H1 (cell line): ENCODE measurements around the gene PTGIR. TPM values are rescaled to one million over a fixed set of nuclear protein-coding genes. Genes with fewer than 3 reads are reported as not detected.

ENCODE experiments used
- CTCF ChIA-PET: fragments of 300-600 bp; sonication (Branson Sonifier 250); formaldehyde crosslinking; loops from one replicate; lab custom pipeline; 2021; ENCODE audit not compliant: partially characterized antibody; lab: Charles Lee
- POLR2A ChIA-PET: fragments of 300-600 bp; sonication (Branson Sonifier 250); formaldehyde crosslinking; loops from one replicate; lab custom pipeline; 2021; ENCODE audit warnings: inconsistent platforms; ENCODE audit not compliant: partially characterized antibody; lab: Charles Lee
- DNase-seq, 2 experiments: peaks; one replicate each; pipeline versions ENCODE4 v3.0.0 to v3.0.0-alpha.2; 2010 to 2022; ENCODE audit warnings: low spot score in 2 of 2, low read depth in 1 of 2, mixed read lengths in 1 of 2
- FAIRE-seq: peaks from 2 replicates; lab custom pipeline; 2011; peaks lifted over from hg19 to GRCh38; lab: Jason Lieb, UNC
- H2AFZ ChIP-seq: 2 replicates; pipeline ENCODE4 v1.8.1; 2012; ENCODE audit warnings: low read length, inconsistent platforms
- H2AK5ac ChIP-seq: 2 replicates; pipeline ENCODE4 v1.6.1; 2013; ENCODE audit warnings: low read depth, low read length
- H2BK120ac ChIP-seq: replicated peaks from 2 replicates; pipeline ENCODE3; 2013; ENCODE audit warnings: low read depth, low read length, inconsistent platforms
- H2BK12ac ChIP-seq: 2 replicates; pipeline ENCODE4 v1.6.1; 2013; ENCODE audit warnings: low read depth, low read length
- H2BK15ac ChIP-seq: 2 replicates; pipeline ENCODE4 v1.6.1; 2013; ENCODE audit warnings: low read length
- H2BK20ac ChIP-seq: 2 replicates; pipeline ENCODE4 v1.6.1; 2013; ENCODE audit warnings: low read length
- H2BK5ac ChIP-seq: 2 replicates; pipeline ENCODE4 v1.6.1; 2013; ENCODE audit warnings: low read depth, low read length
- H3K14ac ChIP-seq: 2 replicates; pipeline ENCODE4 v1.6.1; 2013; ENCODE audit warnings: inconsistent platforms; ENCODE audit not compliant: insufficient read length
- H3K18ac ChIP-seq: 2 replicates; pipeline ENCODE4 v1.6.1; 2013; ENCODE audit warnings: low read length; ENCODE audit errors: extremely low read depth
- H3K23ac ChIP-seq: 2 replicates; pipeline ENCODE4 v1.6.1; 2013; ENCODE audit warnings: inconsistent platforms; ENCODE audit not compliant: insufficient read length
- H3K23me2 ChIP-seq: 2 replicates; pipeline ENCODE4 v1.6.1; 2013; ENCODE audit warnings: low read depth, low read length
- H3K27ac ChIP-seq: 2 replicates; pipeline ENCODE4 v1.6.1; 2011; ENCODE audit warnings: low read depth, low read length, inconsistent platforms
- H3K27me3 ChIP-seq, 4 experiments: replicated peaks in 1 of 4; 1 replicate in 1 of 4; 2 replicates in 3 of 4; pipeline versions ENCODE4 v1.6.1 to v1.8.1; 2011 to 2013; ENCODE audit warnings: low read length in 3 of 4, mild to moderate bottlenecking in 3 of 4, inconsistent platforms in 2 of 4, mixed read lengths in 2 of 4, moderate library complexity in 1 of 4; ENCODE audit not compliant: control insufficient read depth in 3 of 4, insufficient read depth in 3 of 4; ENCODE audit errors: extremely low read depth in 1 of 4
- H3K36me3 ChIP-seq, 4 experiments: 2 replicates each; pipeline versions ENCODE4 v1.6.1 to v1.8.1; 2011 to 2013; ENCODE audit warnings: mild to moderate bottlenecking in 4 of 4, low read length in 3 of 4, moderate library complexity in 2 of 4, control low read depth in 1 of 4, inconsistent platforms in 1 of 4; ENCODE audit not compliant: insufficient read depth in 4 of 4, control insufficient read depth in 2 of 4
- H3K4ac ChIP-seq: replicated peaks from 2 replicates; pipeline ENCODE3; 2013; ENCODE audit warnings: low read length, low read depth, mixed read lengths, inconsistent platforms; ENCODE audit not compliant: insufficient read length
- H3K4me1 ChIP-seq, 4 experiments: replicated peaks in 1 of 4; 1 replicate in 1 of 4; 2 replicates in 3 of 4; pipeline versions ENCODE4 v1.6.1 to v1.8.1; 2011 to 2013; ENCODE audit warnings: low read length in 3 of 4, inconsistent platforms in 2 of 4, mixed read lengths in 1 of 4; ENCODE audit not compliant: insufficient read depth in 4 of 4, control insufficient read depth in 3 of 4
- H3K4me2 ChIP-seq, 2 experiments: 2 replicates each; pipeline versions ENCODE4 v1.6.1 to v1.8.1; 2011 to 2013; ENCODE audit warnings: low read depth in 2 of 2, low read length in 2 of 2, control low read depth in 1 of 2, inconsistent platforms in 1 of 2, mild to moderate bottlenecking in 1 of 2; ENCODE audit not compliant: insufficient read depth in 1 of 2
- H3K4me3 ChIP-seq, 4 experiments: fragments of 200-600, 300-600 bp in 1 of 4; sonication (generic), shearing (Covaris generic), sonication (Bioruptor Twin) in 1 of 4; 2 replicates each; pipeline versions ENCODE4 v1.5.1 to v1.8.1; 2011 to 2016; ENCODE audit warnings: low read length in 4 of 4, low read depth in 3 of 4, control low read depth in 2 of 4, inconsistent platforms in 2 of 4, mild to moderate bottlenecking in 2 of 4, mixed read lengths in 1 of 4, moderate library complexity in 1 of 4; ENCODE audit not compliant: insufficient read depth in 2 of 4; ENCODE audit errors: extremely low read depth in 1 of 4
- H3K56ac ChIP-seq: replicated peaks from 2 replicates; pipeline ENCODE3; 2013; ENCODE audit warnings: low read depth, mild to moderate bottlenecking, mixed read lengths, low read length, inconsistent platforms; ENCODE audit not compliant: insufficient read length
- H3K79me1 ChIP-seq: 2 replicates; pipeline ENCODE4 v1.6.1; 2013; ENCODE audit warnings: low read depth, low read length, control low read depth
- H3K79me2 ChIP-seq, 2 experiments: 2 replicates each; pipeline versions ENCODE4 v1.6.1 to v1.8.1; 2012 to 2013; ENCODE audit warnings: low read length in 2 of 2, mild to moderate bottlenecking in 2 of 2, inconsistent platforms in 1 of 2; ENCODE audit not compliant: insufficient read depth in 2 of 2, control insufficient read depth in 1 of 2
- H3K9ac ChIP-seq, 4 experiments: replicated peaks in 1 of 4; 1 replicate in 1 of 4; 2 replicates in 3 of 4; pipeline versions ENCODE4 v1.6.1 to v1.8.1; 2011 to 2013; ENCODE audit warnings: low read depth in 3 of 4, low read length in 3 of 4, control low read depth in 2 of 4, mild to moderate bottlenecking in 2 of 4, moderate library complexity in 2 of 4, inconsistent platforms in 1 of 4; ENCODE audit errors: extremely low read depth in 1 of 4
- H3K9me3 ChIP-seq, 2 experiments: 2 replicates each; pipeline versions ENCODE4 v1.6.1 to v1.8.1; 2012 to 2013; ENCODE audit warnings: mild to moderate bottlenecking in 2 of 2, moderate library complexity in 2 of 2, control low read depth in 1 of 2, inconsistent platforms in 1 of 2, low read depth in 1 of 2, low read length in 1 of 2, mixed read lengths in 1 of 2; ENCODE audit not compliant: insufficient read depth in 2 of 2
- H4K20me1 ChIP-seq, 2 experiments: replicated peaks in 1 of 2; 2 replicates each; pipeline versions ENCODE3 to v1.8.1; 2011 to 2013; ENCODE audit warnings: inconsistent platforms in 2 of 2, low read length in 2 of 2, mild to moderate bottlenecking in 1 of 2; ENCODE audit not compliant: insufficient read depth in 2 of 2, control insufficient read depth in 1 of 2
- H4K5ac ChIP-seq: 2 replicates; pipeline ENCODE4 v1.6.1; 2013; ENCODE audit warnings: low read length, low read depth, mixed read lengths, inconsistent platforms; ENCODE audit not compliant: insufficient read length
- H4K8ac ChIP-seq: 2 replicates; pipeline ENCODE4 v1.8.0; 2013; ENCODE audit warnings: mild to moderate bottlenecking, moderate library complexity, low read length, inconsistent platforms; ENCODE audit not compliant: insufficient read depth; ENCODE audit errors: extremely low read depth
- H4K91ac ChIP-seq: replicated peaks from 2 replicates; pipeline ENCODE3; 2013; ENCODE audit warnings: low read length, mixed read lengths, inconsistent platforms; ENCODE audit not compliant: insufficient read length
- BCL11A ChIP-seq, 2 experiments: IDR thresholded peaks; one replicate each; pipeline ENCODE4 v1.6.1; 2011; ENCODE audit warnings: low read depth in 2 of 2, low read length in 2 of 2, mild to moderate bottlenecking in 2 of 2
- FOSL1 ChIP-seq: IDR thresholded peaks from 2 replicates; pipeline ENCODE4 v1.6.1; 2011; ENCODE audit warnings: mild to moderate bottlenecking, low read depth, low read length, moderate library complexity; ENCODE audit not compliant: insufficient read depth
- JUN ChIP-seq: IDR thresholded peaks from 2 replicates; pipeline ENCODE4 v1.6.1; 2011; ENCODE audit warnings: low read depth, mild to moderate bottlenecking, improper control_type of control experiment, low read length
- TEAD4 ChIP-seq: IDR thresholded peaks from 2 replicates; pipeline ENCODE4 v1.6.1; 2012; ENCODE audit warnings: low read depth, low read length, inconsistent platforms, mixed read lengths
- WGBS, 2 experiments: shearing (Covaris generic) in 1 of 2; methylation state at CpG; one replicate each; pipeline versions ENCODE4 v1.1.6 to v1.1.7; 2013 to 2015; ENCODE audit warnings: low lambda C conversion rate in 2 of 2, mixed read lengths in 2 of 2, inconsistent platforms in 1 of 2, low coverage in 1 of 2, missing lambda C conversion rate in 1 of 2; ENCODE audit not compliant: insufficient replicate concordance in 2 of 2, insufficient coverage in 1 of 2, insufficient read length in 1 of 2; ENCODE audit errors: extremely low coverage in 1 of 2, missing lambda C conversion rate in 1 of 2; 5-methylcytosine and 5-hydroxymethylcytosine counted together
- polyA plus RNA-seq, 7 experiments: library from polyadenylated mRNA; depleted of rRNA in 3 of 7; stranded (reverse) in 5 of 7; unstranded in 2 of 7; fragments of >200 nt in 5 of 7; fragments of 200-250 nt in 2 of 7; gene quantifications; 1 replicate in 5 of 7; 2 replicates in 1 of 7; 4 replicates in 1 of 7; pipeline versions ENCODE4 v1.2.1 to v1.2.3, GENCODE V29; 2011 to 2013; ENCODE audit warnings: missing spikeins in 2 of 7, mixed read lengths in 2 of 7
- total RNA-seq: library from RNA; stranded (reverse); fragmentation: NEBNext Ultra II Directional; extraction: Animal tissue kit (Norgen Biotek cat#: 25700); gene quantifications from 2 replicates; pipeline ENCODE4 v1.2.1, GENCODE V29; 2021
- TF ChIP-seq, protein P1 (sequence below): IDR thresholded peaks from 2 replicates; pipeline ENCODE4 v1.6.1; 2012; ENCODE audit warnings: low read length, inconsistent platforms

PTGIR gene
- total and polyA plus RNA-seq, 2 of the 8 experiments (the other 6 are each of a cell fraction or from before 2014, with no cell fraction given) = 0.15 TPM; not detected in 1

DNA sequence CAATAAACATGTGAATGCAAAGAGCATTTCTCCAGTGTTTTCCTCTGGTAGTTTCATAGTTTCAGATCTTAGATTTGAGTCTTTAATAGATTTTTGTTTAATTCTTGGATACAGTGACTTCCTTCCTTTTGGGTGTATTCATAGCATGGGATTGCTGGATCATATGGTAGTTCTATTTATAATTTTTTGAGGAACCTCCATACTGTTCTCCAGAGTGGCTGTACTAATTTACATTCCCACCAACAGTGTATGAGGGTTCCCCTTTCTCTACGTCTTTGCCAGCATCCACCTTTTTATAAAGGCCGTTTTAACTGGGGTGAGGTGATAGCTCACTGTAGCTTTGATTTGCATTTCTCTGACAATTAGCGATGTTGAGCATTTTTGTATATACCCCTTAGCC is 33.0 kb downstream of the PTGIR start:
- Histone ChIP-seq H4K91ac (no peak overlapping the region), H3K4ac (no peak overlapping the region), H3K9me3 (no peaks in the 10 kb centered on the region), H3K56ac (no peak overlapping the region), H2AFZ (no peak overlapping the region), H3K79me1 (no peaks in the 10 kb centered on the region), H3K79me2 (no peaks in the 10 kb centered on the region), H2BK5ac (no peak overlapping the region), H4K20me1 (no peaks in the 10 kb centered on the region), H3K27me3 (no peaks in the 10 kb centered on the region), H3K4me1 (no peaks in the 10 kb centered on the region), H2BK12ac (no peak overlapping the region), H3K9ac (no peak overlapping the region), H3K4me3 (no peak overlapping the region), H3K4me2 (no peak overlapping the region), H4K5ac (no peak overlapping the region), H2AK5ac (no peak overlapping the region), H3K23me2 (0 out of 2 replicates have a peak, but pooled peaks cover 1% of the 10 kb centered on the region), H3K14ac (no peak overlapping the region), H2BK20ac (no peak overlapping the region), H3K27ac (no peak overlapping the region), H3K36me3 (no peaks in the 10 kb centered on the region), H3K23ac (no peak overlapping the region), H2BK120ac (no peak overlapping the region), H4K8ac (no peak overlapping the region), H3K18ac (no peak overlapping the region), H2BK15ac (no peak overlapping the region)
- 83% methylated on average over 3 of the region's 3 CpGs; no CpG with 5 or more reads in 1 of the 2 experiments for WGBS, 2 experiments
- CTCF ChIA-PET = interaction anchor here (2.4 kb wide), 1 partner anchor 20 kb away, joined by 6 read pairs; no protein-coding TSS in a partner anchor
- FAIRE-seq = no peak
- POLR2A ChIA-PET = no interaction called here
- TF ChIP-seq TEAD4 (no peak), JUN (no peak), FOSL1 (no peak), BCL11A (IDR thresholded peaks at IDR 0.05; ENCODE audit: low read depth in 2 of 2, low read length in 2 of 2) (no peak)
- TF ChIP-seq, protein P1, sequence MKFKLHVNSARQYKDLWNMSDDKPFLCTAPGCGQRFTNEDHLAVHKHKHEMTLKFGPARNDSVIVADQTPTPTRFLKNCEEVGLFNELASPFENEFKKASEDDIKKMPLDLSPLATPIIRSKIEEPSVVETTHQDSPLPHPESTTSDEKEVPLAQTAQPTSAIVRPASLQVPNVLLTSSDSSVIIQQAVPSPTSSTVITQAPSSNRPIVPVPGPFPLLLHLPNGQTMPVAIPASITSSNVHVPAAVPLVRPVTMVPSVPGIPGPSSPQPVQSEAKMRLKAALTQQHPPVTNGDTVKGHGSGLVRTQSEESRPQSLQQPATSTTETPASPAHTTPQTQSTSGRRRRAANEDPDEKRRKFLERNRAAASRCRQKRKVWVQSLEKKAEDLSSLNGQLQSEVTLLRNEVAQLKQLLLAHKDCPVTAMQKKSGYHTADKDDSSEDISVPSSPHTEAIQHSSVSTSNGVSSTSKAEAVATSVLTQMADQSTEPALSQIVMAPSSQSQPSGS = no peak
- no peak for DNase-seq
